ENCODE results near the gene STX18.

Gene STX18

GRCh38 chr4:4408576-4409335, 133.1 kb downstream of the STX18 start:
- no peaks in the 10 kb centered on the region for H3K9me3 ChIP-seq (ENCODE audit: insufficient read depth, low read length)
- H3K27me3 ChIP-seq (ENCODE audit: insufficient read depth, insufficient read length), result no peaks in the 10 kb centered on the region
- peaks cover 3% of the 10 kb centered on the region for H3K36me3 ChIP-seq (ENCODE audit: insufficient read depth, insufficient read length, low read length)
- peaks cover 20% of the 10 kb centered on the region for H3K4me1 ChIP-seq (ENCODE audit: insufficient read depth, insufficient read length)
- no peak overlapping the region for H3K9ac ChIP-seq (ENCODE audit: insufficient read length, low read depth)
- H3K4me3 ChIP-seq (ENCODE audit: insufficient read length, low read depth), result no peak overlapping the region
- DNase-seq (ENCODE audit: low read depth, low spot score), result no peak
- TF ChIP-seq SUZ12 (IDR thresholded peaks at IDR 0.05; ENCODE audit: extremely low read depth, insufficient read depth, insufficient read length) (no peak), ZNF274 (IDR thresholded peaks at IDR 0.05; ENCODE audit: low read depth, low read length) (no peak), YY1 (IDR thresholded peaks at IDR 0.05; ENCODE audit: insufficient read depth, insufficient read length) (no peak)

DNA sequence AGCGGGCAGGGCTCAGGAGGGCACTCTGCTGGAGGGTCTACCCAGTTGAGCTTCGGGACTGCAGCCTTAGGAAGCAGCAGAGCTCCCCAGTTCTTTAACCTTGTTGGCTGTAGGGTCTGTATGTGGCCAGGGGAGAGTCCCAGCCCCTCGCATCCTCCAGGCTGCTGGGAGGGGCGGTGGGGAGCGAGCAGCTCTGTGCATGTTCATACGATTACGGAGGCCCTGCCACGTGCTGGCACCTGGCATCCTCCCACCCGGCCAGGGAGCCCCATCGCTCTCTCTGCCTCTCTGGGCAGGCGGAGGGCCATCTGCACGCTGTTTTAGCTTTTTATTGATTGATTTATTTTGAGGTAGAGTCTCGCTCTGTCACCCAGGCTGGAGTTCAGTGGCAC, 133.7 kb downstream of the STX18 start:
- Histone ChIP-seq H3K9ac (ENCODE audit: insufficient read length, low read depth) (no peak overlapping the region), H3K36me3 (ENCODE audit: insufficient read depth, insufficient read length, low read length) (peaks cover 3% of the 10 kb centered on the region), H3K4me1 (ENCODE audit: insufficient read depth, insufficient read length) (peaks cover 20% of the 10 kb centered on the region), H3K27me3 (ENCODE audit: insufficient read depth, insufficient read length) (no peaks in the 10 kb centered on the region), H3K4me3 (ENCODE audit: insufficient read length, low read depth) (no peak overlapping the region), H3K9me3 (ENCODE audit: insufficient read depth, low read length) (no peaks in the 10 kb centered on the region)
- TF ChIP-seq SUZ12 (IDR thresholded peaks at IDR 0.05; ENCODE audit: extremely low read depth, insufficient read depth, insufficient read length), result no peak
- TF ChIP-seq YY1 (IDR thresholded peaks at IDR 0.05; ENCODE audit: insufficient read depth, insufficient read length), result no peak
- no peak for TF ChIP-seq ZNF274 (IDR thresholded peaks at IDR 0.05; ENCODE audit: low read depth, low read length)
- no peak for DNase-seq (ENCODE audit: low read depth, low spot score)

GRCh38 chr4:4407299-4408131, 134.3 kb downstream of the STX18 start:
- H3K4me1 ChIP-seq (ENCODE audit: insufficient read depth, insufficient read length), result peaks cover 20% of the 10 kb centered on the region
- no peaks in the 10 kb centered on the region for H3K9me3 ChIP-seq (ENCODE audit: insufficient read depth, low read length)
- H3K4me3 ChIP-seq (ENCODE audit: insufficient read length, low read depth), result no peak overlapping the region
- H3K27me3 ChIP-seq (ENCODE audit: insufficient read depth, insufficient read length), result no peaks in the 10 kb centered on the region
- DNase-seq (ENCODE audit: low read depth, low spot score), result no peak
- H3K36me3 ChIP-seq (ENCODE audit: insufficient read depth, insufficient read length, low read length), result peaks cover 3% of the 10 kb centered on the region
- no peak for TF ChIP-seq ZNF274 (IDR thresholded peaks at IDR 0.05; ENCODE audit: low read depth, low read length)
- no peak for TF ChIP-seq SUZ12 (IDR thresholded peaks at IDR 0.05; ENCODE audit: extremely low read depth, insufficient read depth, insufficient read length)
- TF ChIP-seq YY1 (IDR thresholded peaks at IDR 0.05; ENCODE audit: insufficient read depth, insufficient read length), result no peak
- peak overlapping the region; percentile 26 for H3K9ac ChIP-seq (ENCODE audit: insufficient read length, low read depth)

GRCh38 chr4:4406455-4407298, 135.2 kb downstream of the STX18 start:
- H3K4me1 ChIP-seq (ENCODE audit: insufficient read depth, insufficient read length), result peaks cover 22% of the 10 kb centered on the region
- H3K27me3 ChIP-seq (ENCODE audit: insufficient read depth, insufficient read length), result no peaks in the 10 kb centered on the region
- H3K9me3 ChIP-seq (ENCODE audit: insufficient read depth, low read length), result no peaks in the 10 kb centered on the region
- H3K36me3 ChIP-seq (ENCODE audit: insufficient read depth, insufficient read length, low read length), result peaks cover 3% of the 10 kb centered on the region
- H3K4me3 ChIP-seq (ENCODE audit: insufficient read length, low read depth), result no peak overlapping the region
- TF ChIP-seq ZNF274 (IDR thresholded peaks at IDR 0.05; ENCODE audit: low read depth, low read length) (no peak), YY1 (IDR thresholded peaks at IDR 0.05; ENCODE audit: insufficient read depth, insufficient read length) (no peak), SUZ12 (IDR thresholded peaks at IDR 0.05; ENCODE audit: extremely low read depth, insufficient read depth, insufficient read length) (no peak)
- peak overlapping the region; percentile 26 for H3K9ac ChIP-seq (ENCODE audit: insufficient read length, low read depth)
- no peak for DNase-seq (ENCODE audit: low read depth, low spot score)

GRCh38 chr4:4405358-4405962, 136.4 kb downstream of the STX18 start:
- TF ChIP-seq SUZ12 (IDR thresholded peaks at IDR 0.05; ENCODE audit: extremely low read depth, insufficient read depth, insufficient read length), result no peak
- no peak for TF ChIP-seq ZNF274 (IDR thresholded peaks at IDR 0.05; ENCODE audit: low read depth, low read length)
- no peak for TF ChIP-seq YY1 (IDR thresholded peaks at IDR 0.05; ENCODE audit: insufficient read depth, insufficient read length)
- peaks cover 2% of the 10 kb centered on the region for H3K36me3 ChIP-seq (ENCODE audit: insufficient read depth, insufficient read length, low read length)
- DNase-seq (ENCODE audit: low read depth, low spot score), result no peak
- peaks cover 31% of the 10 kb centered on the region for H3K4me1 ChIP-seq (ENCODE audit: insufficient read depth, insufficient read length)
- no peak overlapping the region for H3K9ac ChIP-seq (ENCODE audit: insufficient read length, low read depth)
- H3K4me3 ChIP-seq (ENCODE audit: insufficient read length, low read depth), result no peak overlapping the region
- H3K9me3 ChIP-seq (ENCODE audit: insufficient read depth, low read length), result no peaks in the 10 kb centered on the region
- no peaks in the 10 kb centered on the region for H3K27me3 ChIP-seq (ENCODE audit: insufficient read depth, insufficient read length)

DNA sequence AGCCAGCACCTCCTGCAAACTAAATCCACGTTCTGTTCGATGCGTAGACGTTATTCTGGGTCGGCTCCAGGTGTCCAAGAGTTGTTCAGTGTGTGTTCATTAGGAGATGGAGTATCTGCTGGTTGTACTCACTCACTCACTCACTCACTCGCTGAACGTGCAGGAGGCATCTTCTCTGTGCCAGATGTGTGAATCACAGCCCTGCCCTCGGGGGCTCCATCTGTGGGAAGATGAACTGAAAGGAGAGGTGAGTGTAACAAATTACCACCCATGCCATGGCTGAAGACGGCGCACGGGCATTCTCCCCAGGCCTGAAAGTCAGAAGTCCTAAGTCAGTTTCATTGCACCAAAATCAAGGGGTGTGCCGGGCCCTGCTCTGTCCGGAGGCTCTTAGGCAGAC, 138.9 kb downstream of the STX18 start:
- H3K9me3 ChIP-seq (ENCODE audit: insufficient read depth, low read length), result no peaks in the 10 kb centered on the region
- no peak overlapping the region for H3K9ac ChIP-seq (ENCODE audit: insufficient read length, low read depth)
- no peak overlapping the region for H3K4me3 ChIP-seq (ENCODE audit: insufficient read length, low read depth)
- no peak for DNase-seq (ENCODE audit: low read depth, low spot score)
- H3K4me1 ChIP-seq (ENCODE audit: insufficient read depth, insufficient read length), result peaks cover 24% of the 10 kb centered on the region
- H3K36me3 ChIP-seq (ENCODE audit: insufficient read depth, insufficient read length, low read length), result no peaks in the 10 kb centered on the region
- no peak for TF ChIP-seq YY1 (IDR thresholded peaks at IDR 0.05; ENCODE audit: insufficient read depth, insufficient read length)
- TF ChIP-seq SUZ12 (IDR thresholded peaks at IDR 0.05; ENCODE audit: extremely low read depth, insufficient read depth, insufficient read length), result no peak
- no peak for TF ChIP-seq ZNF274 (IDR thresholded peaks at IDR 0.05; ENCODE audit: low read depth, low read length)
- no peaks in the 10 kb centered on the region for H3K27me3 ChIP-seq (ENCODE audit: insufficient read depth, insufficient read length)

Data from NT2/D1 (cell line).